Fibroblast of villous mesenchyme (primary cell): ENCODE data around the gene SDC4. TPM values are rescaled to one million over a fixed set of nuclear protein-coding genes. Genes with fewer than 3 reads are reported as not detected.

Experiments
- DNase-seq: peaks from one replicate; pipeline ENCODE4 v3.0.0-alpha.2; 2010; ENCODE audit warnings: low read depth
- H3K4me3 ChIP-seq: 2 replicates; pipeline ENCODE4 v1.5.1; 2011; ENCODE audit warnings: low read depth, mild to moderate bottlenecking, low read length
- total RNA-seq: library from RNA; depleted of rRNA; stranded (reverse); fragments of >200 nt; gene quantifications from 2 replicates; pipeline ENCODE4 v1.2.3, GENCODE V29; 2012
- TF ChIP-seq, protein P1 (sequence below): IDR thresholded peaks from 2 replicates; pipeline ENCODE4 v1.5.1; 2012; ENCODE audit warnings: low read depth, mild to moderate bottlenecking, low read length; ENCODE audit not compliant: insufficient read depth

The SDC4 gene
- total RNA-seq, 1 donor: 178 TPM

DNA sequence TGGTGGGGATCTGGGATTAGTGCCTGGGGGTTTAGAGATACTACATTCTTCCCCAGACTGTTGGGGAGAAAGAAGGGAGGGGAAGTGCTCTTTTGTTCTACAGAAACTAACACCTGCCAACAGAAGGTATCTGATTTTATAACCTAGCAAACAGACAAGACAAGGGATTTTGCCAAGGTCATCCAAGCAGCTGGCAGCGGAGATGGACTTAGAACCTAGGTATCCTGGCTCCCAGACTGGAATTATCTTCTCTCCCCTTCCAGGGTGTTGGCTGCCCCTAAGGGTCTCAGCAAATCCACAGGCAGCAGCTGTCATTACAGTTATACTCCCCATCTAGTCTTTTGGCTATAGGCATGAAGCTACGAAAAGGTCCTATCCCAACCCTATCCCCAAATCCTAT, 8.4 kb downstream of the SDC4 start:
- no peak overlapping the region for H3K4me3 ChIP-seq
- no peak for DNase-seq
- TF ChIP-seq, protein P1, sequence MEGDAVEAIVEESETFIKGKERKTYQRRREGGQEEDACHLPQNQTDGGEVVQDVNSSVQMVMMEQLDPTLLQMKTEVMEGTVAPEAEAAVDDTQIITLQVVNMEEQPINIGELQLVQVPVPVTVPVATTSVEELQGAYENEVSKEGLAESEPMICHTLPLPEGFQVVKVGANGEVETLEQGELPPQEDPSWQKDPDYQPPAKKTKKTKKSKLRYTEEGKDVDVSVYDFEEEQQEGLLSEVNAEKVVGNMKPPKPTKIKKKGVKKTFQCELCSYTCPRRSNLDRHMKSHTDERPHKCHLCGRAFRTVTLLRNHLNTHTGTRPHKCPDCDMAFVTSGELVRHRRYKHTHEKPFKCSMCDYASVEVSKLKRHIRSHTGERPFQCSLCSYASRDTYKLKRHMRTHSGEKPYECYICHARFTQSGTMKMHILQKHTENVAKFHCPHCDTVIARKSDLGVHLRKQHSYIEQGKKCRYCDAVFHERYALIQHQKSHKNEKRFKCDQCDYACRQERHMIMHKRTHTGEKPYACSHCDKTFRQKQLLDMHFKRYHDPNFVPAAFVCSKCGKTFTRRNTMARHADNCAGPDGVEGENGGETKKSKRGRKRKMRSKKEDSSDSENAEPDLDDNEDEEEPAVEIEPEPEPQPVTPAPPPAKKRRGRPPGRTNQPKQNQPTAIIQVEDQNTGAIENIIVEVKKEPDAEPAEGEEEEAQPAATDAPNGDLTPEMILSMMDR: no peak

DNA sequence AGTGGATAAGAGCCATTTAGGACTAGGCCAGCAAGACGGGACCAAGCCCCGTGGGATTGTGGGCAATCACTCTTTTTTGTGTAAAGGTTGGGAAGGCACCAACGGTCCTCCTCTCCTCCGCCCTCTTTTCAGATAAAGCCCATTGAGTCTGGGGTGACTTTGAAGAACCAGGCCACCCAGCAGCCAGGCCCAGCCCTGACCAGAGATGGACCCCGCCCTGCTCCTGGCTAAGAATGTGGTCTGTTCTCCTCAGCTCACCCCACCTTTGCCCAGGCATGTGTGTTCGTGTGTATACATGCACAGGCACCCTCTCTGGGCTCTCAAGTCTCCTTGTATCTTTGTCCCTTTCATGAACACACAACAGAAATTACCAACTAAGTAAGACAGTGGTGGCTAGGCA, 9.1 kb downstream of the SDC4 start:
- DNase-seq: no peak
- TF ChIP-seq, protein P1: no peak
- no peak overlapping the region for H3K4me3 ChIP-seq

DNA sequence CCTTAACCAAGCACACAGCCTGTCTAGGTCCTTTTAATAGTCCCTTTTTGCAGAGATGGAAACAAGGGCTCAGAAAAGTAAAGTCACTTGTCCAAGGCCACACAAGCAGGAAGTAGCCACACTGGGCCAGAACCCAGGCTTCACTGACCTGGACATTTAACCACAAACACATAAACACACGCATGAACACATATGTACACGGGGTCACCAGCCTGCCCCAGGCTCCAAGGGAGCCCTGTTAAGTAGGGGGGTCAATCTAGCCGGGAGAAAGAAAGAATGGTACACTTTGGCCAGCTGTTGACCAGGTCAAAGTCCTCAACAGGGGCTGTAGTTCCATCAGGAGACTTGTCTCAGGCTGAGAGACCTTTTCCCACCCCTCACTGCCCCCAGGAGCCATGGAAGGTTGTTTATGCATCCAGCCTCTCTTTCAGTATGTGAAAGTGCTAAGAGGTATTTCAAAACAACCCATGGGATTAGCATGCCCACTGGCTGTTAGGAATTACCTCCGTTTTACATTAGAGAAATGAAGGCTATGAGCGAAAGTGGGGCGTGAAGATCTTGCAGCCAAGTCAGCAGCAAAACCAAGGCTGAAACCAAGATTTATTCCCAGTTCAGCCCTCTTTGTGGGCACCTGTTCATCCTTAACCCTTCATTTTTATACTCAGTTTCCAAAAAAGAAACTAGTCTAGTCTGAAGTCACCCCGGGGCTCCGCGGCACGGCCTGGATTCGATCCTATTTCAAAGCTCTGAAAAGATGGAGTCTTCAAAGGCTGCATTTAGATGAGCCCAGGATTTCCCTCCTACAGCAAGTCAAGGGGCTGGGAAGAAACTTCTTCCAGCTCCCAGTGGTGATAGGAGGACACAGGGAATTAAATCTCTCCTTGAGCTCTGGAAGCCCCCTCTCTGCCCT, 9.8 kb downstream of the SDC4 start:
- H3K4me3 ChIP-seq: peak overlapping the region; percentile 7
- TF ChIP-seq, protein P1: no peak
- DNase-seq: peak; percentile 56

DNA sequence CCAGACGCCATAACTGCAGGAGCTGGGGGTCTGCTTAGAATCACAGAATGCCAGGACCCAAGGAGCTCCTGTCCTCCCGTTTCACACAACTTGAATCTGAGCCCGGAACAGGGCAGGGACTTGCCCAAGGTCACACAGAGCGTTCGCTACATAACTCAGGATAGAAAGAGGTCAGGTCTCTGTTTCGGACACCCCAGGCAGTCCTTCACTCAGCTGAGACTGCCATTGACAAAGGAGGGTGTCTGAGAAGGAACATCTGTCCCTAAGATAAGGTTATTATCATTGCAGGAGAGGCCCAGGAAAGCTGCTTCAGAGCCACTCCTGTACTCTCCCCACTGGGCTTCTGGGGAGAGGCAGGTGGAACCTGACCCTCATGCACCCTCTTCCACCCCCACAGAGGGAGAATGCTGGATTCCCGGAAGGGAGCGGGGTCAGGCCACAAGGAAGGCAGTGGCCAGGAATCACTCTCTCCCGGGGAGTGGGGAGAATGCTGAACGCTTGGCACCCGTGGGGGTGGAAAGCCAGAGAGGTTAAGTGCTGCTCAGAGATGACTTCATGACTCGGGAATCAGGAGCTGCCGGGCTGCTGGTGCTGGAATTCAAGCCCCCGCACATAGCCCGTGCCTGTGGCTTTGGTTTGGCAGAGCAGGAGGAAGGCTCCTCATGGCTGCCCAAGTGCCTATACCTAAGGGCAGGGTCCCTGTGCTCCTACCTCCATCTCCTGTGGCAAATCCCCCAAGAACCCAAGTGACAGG, 10.7 kb downstream of the SDC4 start:
- TF ChIP-seq, protein P1: no peak
- DNase-seq: peak; percentile 87
- H3K4me3 ChIP-seq: peak overlapping the region; percentile 18

DNA sequence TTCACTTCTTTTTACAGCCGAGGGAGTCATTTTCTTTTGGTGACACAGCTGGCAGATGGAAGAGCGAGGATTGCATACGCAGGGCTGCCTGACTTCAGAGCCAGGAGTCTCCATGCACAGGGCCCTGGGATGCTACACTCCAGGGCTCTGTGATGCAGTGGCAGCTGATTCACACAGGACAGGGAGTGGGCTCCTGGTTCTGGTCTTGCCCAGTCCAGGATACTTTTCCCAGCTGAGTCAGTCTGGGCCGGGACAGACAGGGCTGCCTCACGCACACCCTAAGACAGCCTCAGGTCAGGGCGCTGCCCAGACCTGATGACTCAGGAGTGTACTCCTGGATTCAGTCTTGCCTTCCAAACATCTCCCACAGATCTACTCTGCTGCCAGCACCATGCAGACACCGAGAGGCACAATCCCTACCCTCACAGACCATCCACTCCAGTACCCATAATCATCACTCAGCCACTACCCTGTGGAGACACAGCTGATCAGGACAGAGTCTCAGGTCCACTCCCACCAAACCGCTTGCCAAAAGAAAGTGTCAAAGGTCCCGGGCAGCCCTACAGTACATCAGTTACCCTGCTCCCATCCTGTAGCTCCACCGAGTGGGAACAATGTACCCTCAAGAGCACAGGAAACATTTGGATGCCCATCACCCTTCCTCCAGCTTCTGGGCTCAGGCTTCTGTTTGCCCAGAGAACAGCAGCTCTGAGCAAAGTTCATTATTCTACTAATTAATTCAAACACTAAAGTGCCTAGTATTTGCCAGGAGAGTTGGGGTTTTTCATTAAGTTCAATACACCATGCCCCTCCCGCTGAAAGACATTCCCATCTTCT, 11.5 kb downstream of the SDC4 start:
- DNase-seq: peak; percentile 82
- H3K4me3 ChIP-seq: no peak overlapping the region
- TF ChIP-seq, protein P1: no peak

DNA sequence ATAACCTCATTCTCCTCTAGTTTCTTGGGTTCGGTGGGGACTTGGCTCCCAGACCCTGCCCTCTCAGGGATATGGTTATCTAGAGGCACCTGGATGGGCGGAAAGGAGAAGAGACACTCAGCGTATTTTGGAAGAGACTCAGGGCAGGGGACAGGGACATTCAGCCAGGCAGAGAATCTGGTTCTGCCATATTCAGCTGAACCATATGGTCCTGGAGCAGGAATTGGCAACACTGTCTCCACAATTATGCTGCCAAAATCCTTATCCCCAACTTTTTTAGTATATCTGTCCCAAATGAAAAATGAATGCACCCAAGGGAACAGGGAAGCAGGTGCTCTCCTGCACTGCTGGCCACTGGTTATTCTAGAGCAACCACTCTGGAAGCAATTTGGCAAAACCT, 17.7 kb downstream of the SDC4 start:
- TF ChIP-seq, protein P1: no peak
- DNase-seq: no peak
- no peak overlapping the region for H3K4me3 ChIP-seq
